ENCODE data around the gene SELENOI.
"Not testable (repeated sequence)": the region's sequence is repeated elsewhere in the genome, so short reads cannot be mapped to it uniquely, and the experiment has no call there.

GRCh38 chr2:26329083-26329482 lies 16.9 kb upstream of the SELENOI start:
- not testable (repeated sequence) for TF ChIP-seq POLR2A, CTCF (IDR thresholded peaks at IDR 0.05)
